Memory B cell (primary cell): ENCODE measurements around the gene CATSPER1.
"Not testable (repeated sequence)": the region's sequence is repeated elsewhere in the genome, so short reads cannot be mapped to it uniquely, and the experiment has no call there.

Experiments used
- ATAC-seq: fragments of 150-1000 bp; cut with Tn5 transposase; 2 replicates; pipeline ENCODE4 v1.10.0; 2021; ENCODE audit warnings: low read depth, mild to moderate bottlenecking, moderate library complexity
- DNase-seq, 2 donors: peaks; one replicate each; pipeline ENCODE4 v3.0.0; 2022; ENCODE audit warnings: low spot score in 2 of 2
- H3K27ac Mint-ChIP-seq: one replicate; pipeline ENCODE4 v1.8.0; 2022; ENCODE audit warnings: mild to moderate bottlenecking, moderate library complexity, mixed read lengths
- H3K27me3 Mint-ChIP-seq: one replicate; pipeline ENCODE4 v1.8.0; 2022; ENCODE audit warnings: mixed read lengths
- H3K36me3 Mint-ChIP-seq: one replicate; pipeline ENCODE4 v1.8.0; 2022; ENCODE audit warnings: mild to moderate bottlenecking, mixed read lengths
- H3K4me1 Mint-ChIP-seq: one replicate; pipeline ENCODE4 v1.8.0; 2022; ENCODE audit warnings: mixed read lengths
- H3K4me3 Mint-ChIP-seq: one replicate; pipeline ENCODE4 v1.8.0; 2022; ENCODE audit warnings: mild to moderate bottlenecking, moderate library complexity, mixed read lengths
- H3K9me3 Mint-ChIP-seq: one replicate; pipeline ENCODE4 v1.8.0; 2022; ENCODE audit warnings: mixed read lengths

The CATSPER1 gene

GRCh38 chr11:66020212-66020611 is 6.1 kb downstream of the CATSPER1 start:
- Mint-ChIP-seq H3K27ac (no peak overlapping the region), H3K27me3 (peaks cover 9% of the 10 kb centered on the region), H3K4me1 (peaks cover 10% of the 10 kb centered on the region), H3K36me3 (no peaks in the 10 kb centered on the region), H3K9me3 (no peaks in the 10 kb centered on the region), H3K4me3 (no peak overlapping the region)
- no peak for ATAC-seq
- DNase-seq = no peak

GRCh38 chr11:66017321-66017720 is 9.0 kb downstream of the CATSPER1 start:
- Mint-ChIP-seq H3K27ac (no peak overlapping the region), H3K36me3 (no peaks in the 10 kb centered on the region), H3K4me3 (no peak overlapping the region), H3K4me1 (peaks cover 6% of the 10 kb centered on the region), H3K27me3 (peaks cover 6% of the 10 kb centered on the region), H3K9me3 (no peaks in the 10 kb centered on the region)
- ATAC-seq (no peak), DNase-seq (no peak)

GRCh38 chr11:66016793-66017177 is 9.5 kb downstream of the CATSPER1 start:
- H3K36me3 Mint-ChIP-seq = no peaks in the 10 kb centered on the region
- H3K27me3 Mint-ChIP-seq = peaks cover 6% of the 10 kb centered on the region
- no peak for DNase-seq
- no peak overlapping the region for H3K27ac Mint-ChIP-seq
- no peak for ATAC-seq
- H3K4me1 Mint-ChIP-seq = peaks cover 6% of the 10 kb centered on the region
- no peak overlapping the region for H3K4me3 Mint-ChIP-seq
- no peaks in the 10 kb centered on the region for H3K9me3 Mint-ChIP-seq

GRCh38 chr11:66015936-66016792 is 10.1 kb downstream of the CATSPER1 start:
- Mint-ChIP-seq H3K36me3 (no peaks in the 10 kb centered on the region), H3K9me3 (no peaks in the 10 kb centered on the region), H3K27me3 (peaks cover 6% of the 10 kb centered on the region), H3K4me3 (no peak overlapping the region), H3K27ac (no peak overlapping the region), H3K4me1 (peaks cover 6% of the 10 kb centered on the region)
- DNase-seq (no peak), ATAC-seq (no peak)

GRCh38 chr11:66015454-66015881 is 10.8 kb downstream of the CATSPER1 start:
- Mint-ChIP-seq H3K27ac (no peak overlapping the region), H3K4me1 (peaks cover 6% of the 10 kb centered on the region), H3K27me3 (peaks cover 5% of the 10 kb centered on the region), H3K4me3 (no peak overlapping the region), H3K9me3 (no peaks in the 10 kb centered on the region), H3K36me3 (no peaks in the 10 kb centered on the region)
- ATAC-seq (no peak), DNase-seq (no peak)

- Mint-ChIP-seq H3K27ac (no peak overlapping the region), H3K4me3 (no peak overlapping the region), H3K9me3 (no peaks in the 10 kb centered on the region), H3K4me1 (peaks cover 5% of the 10 kb centered on the region), H3K27me3 (peaks cover 3% of the 10 kb centered on the region), H3K36me3 (no peaks in the 10 kb centered on the region)
- DNase-seq (no peak), ATAC-seq (no peak)
Observed at GRCh38 chr11:66014804-66015453, 11.3 kb downstream of the CATSPER1 start.

- H3K27ac Mint-ChIP-seq = no peak overlapping the region
- H3K36me3 Mint-ChIP-seq = no peaks in the 10 kb centered on the region
- H3K4me3 Mint-ChIP-seq = no peak overlapping the region
- no peak for DNase-seq
- peaks cover 3% of the 10 kb centered on the region for H3K27me3 Mint-ChIP-seq
- H3K4me1 Mint-ChIP-seq = peaks cover 5% of the 10 kb centered on the region
- no peak for ATAC-seq
- H3K9me3 Mint-ChIP-seq = no peaks in the 10 kb centered on the region
Observed at GRCh38 chr11:66013762-66014100, 12.5 kb downstream of the CATSPER1 start.

GRCh38 chr11:66012946-66013761 is 13.1 kb downstream of the CATSPER1 start:
- Mint-ChIP-seq H3K9me3 (no peaks in the 10 kb centered on the region), H3K27me3 (peaks cover 3% of the 10 kb centered on the region), H3K4me3 (no peak overlapping the region), H3K36me3 (no peaks in the 10 kb centered on the region), H3K4me1 (peaks cover 5% of the 10 kb centered on the region), H3K27ac (no peak overlapping the region)
- DNase-seq = no peak
- ATAC-seq = no peak

- Mint-ChIP-seq H3K36me3 (no peaks in the 10 kb centered on the region), H3K27me3 (peaks cover 3% of the 10 kb centered on the region), H3K4me1 (peaks cover 3% of the 10 kb centered on the region), H3K9me3 (no peaks in the 10 kb centered on the region), H3K27ac (no peak overlapping the region), H3K4me3 (no peak overlapping the region)
- ATAC-seq (no peak), DNase-seq (no peak)
Observed at GRCh38 chr11:66012371-66012945, 13.8 kb downstream of the CATSPER1 start.

- Mint-ChIP-seq H3K27me3 (peaks cover 3% of the 10 kb centered on the region), H3K36me3 (no peaks in the 10 kb centered on the region), H3K27ac (no peak within 1 kb of the TSS), H3K4me1 (peaks cover 2% of the 10 kb centered on the region), H3K4me3 (peak within 1 kb of the TSS; percentile 24), H3K9me3 (no peaks in the 10 kb centered on the region)
- DNase-seq (no peak), ATAC-seq (no peak)
Observed at GRCh38 chr11:66011785-66012303, 14.4 kb downstream of the CATSPER1 start, which contains the start of gene CST6. Gene CST6 (plus strand): TSS chr11:66012008. CDS start chr11:66012045, 37 bp downstream.

GRCh38 chr11:66011239-66011784 is 15.0 kb downstream of the CATSPER1 start:
- Mint-ChIP-seq H3K9me3 (no peaks in the 10 kb centered on the region), H3K27ac (no peak overlapping the region), H3K4me3 (no peak overlapping the region), H3K27me3 (peaks cover 3% of the 10 kb centered on the region), H3K36me3 (no peaks in the 10 kb centered on the region), H3K4me1 (peaks cover 2% of the 10 kb centered on the region)
- no peak for ATAC-seq
- DNase-seq = no peak

- ATAC-seq, H3K27ac Mint-ChIP-seq, H3K4me3 Mint-ChIP-seq, DNase-seq, H3K9me3 Mint-ChIP-seq, H3K4me1 Mint-ChIP-seq, H3K27me3 Mint-ChIP-seq, H3K36me3 Mint-ChIP-seq: not testable (repeated sequence)
Observed at GRCh38 chr11:66010036-66010435, 16.2 kb downstream of the CATSPER1 start.

- H3K4me1 Mint-ChIP-seq = peaks cover 5% of the 10 kb centered on the region
- no peak for DNase-seq
- no peak overlapping the region for H3K4me3 Mint-ChIP-seq
- ATAC-seq = no peak
- peaks cover 1% of the 10 kb centered on the region for H3K27me3 Mint-ChIP-seq
- H3K27ac Mint-ChIP-seq = no peak overlapping the region
- H3K36me3 Mint-ChIP-seq = peaks cover 3% of the 10 kb centered on the region
- H3K9me3 Mint-ChIP-seq = no peaks in the 10 kb centered on the region
Observed at GRCh38 chr11:66008468-66009101, 17.7 kb downstream of the CATSPER1 start.
